Ovary (tissue), 9 donors: Measurements from ENCODE around the gene HOXD11. TPM values are rescaled to one million over a fixed set of nuclear protein-coding genes. Genes with fewer than 3 reads are reported as not detected.

Experiments
- DNase-seq, 5 donors: peaks; one replicate each; pipeline ENCODE4 v3.0.0-alpha.2; 2019 to 2020
- H3K27ac ChIP-seq, 2 donors: fragments of 200-600 bp; one replicate each; pipeline versions ENCODE4 v1.5.1 to v1.8.0; 2019 to 2022
- H3K27me3 ChIP-seq: fragments of 200-600 bp; one replicate; pipeline ENCODE4 v1.8.0; 2022
- H3K36me3 ChIP-seq: fragments of 200-600 bp; sonication (generic); one replicate; pipeline ENCODE4 v1.5.1; 2019
- H3K4me1 ChIP-seq: one replicate; pipeline ENCODE4 v1.8.1; 2013; ENCODE audit warnings: mild to moderate bottlenecking, moderate library complexity; ENCODE audit not compliant: insufficient read depth
- H3K4me3 ChIP-seq: fragments of 200-600 bp; sonication (generic); one replicate; pipeline ENCODE4 v1.5.1; 2017
- H3K9me3 ChIP-seq, 2 donors: fragments of 200-600 bp in 1 of 2; sonication (generic) in 1 of 2; one replicate each; pipeline versions ENCODE4 v1.5.1 to v1.8.1; 2013 to 2019; ENCODE audit warnings: mild to moderate bottlenecking in 1 of 2, moderate library complexity in 1 of 2
- EP300 ChIP-seq: sonication (generic); formaldehyde crosslinking; IDR thresholded peaks from one replicate; pipeline ENCODE4 v1.6.1; 2017; ENCODE audit warnings: antibody characterized with exemption
- POLR2A ChIP-seq: fragments of 450-650 bp; IDR thresholded peaks from one replicate; pipeline ENCODE4 v1.6.1; 2017; ENCODE audit warnings: antibody characterized with exemption, mild to moderate bottlenecking, moderate library complexity
- WGBS, 3 donors: extraction: QIAGEN DNeasy Blood & Tissue Kit in 1 of 3; methylation state at CpG; one replicate each; pipeline versions ENCODE4 v1.1.5 to v1.1.7; 2013 to 2017; 5-methylcytosine and 5-hydroxymethylcytosine counted together
- intact Hi-C, 4 donors: fragments of 100-400 bp; cut with DNase I; formaldehyde crosslinking; loops; one replicate each; pipeline versions ENCODE4 v1.11.0 to v1.15.1; 2022 to 2023
- polyA plus RNA-seq, 2 donors: library from polyadenylated mRNA; stranded (reverse); fragments of 200-250 nt in 1 of 2; fragments of 350-450 nt in 1 of 2; fragmentation: Illumina TruSeq in 1 of 2; extraction: RNeasy Lipid Tissue Mini Kit (QIAGEN cat#74804) in 1 of 2; gene quantifications; one replicate each; pipeline ENCODE4 v1.2.3, GENCODE V29; 2013 to 2014
- total RNA-seq, 7 donors: library from RNA; depleted of rRNA in 2 of 7; stranded (reverse); fragments of >200 nt in 2 of 7; fragmentation: NEBNext Ultra II Directional in 3 of 7; extraction: Animal tissue kit (Norgen Biotek cat#: 25700) in 3 of 7; gene quantifications; one replicate each; pipeline versions ENCODE4 v1.1.0 to v1.2.4, GENCODE V29; 2016 to 2023
- TF ChIP-seq, protein P1 (sequence below), 3 donors: fragments of 450-650 bp in 2 of 3; fragments of 200-600 bp in 1 of 3; IDR thresholded peaks; one replicate each; pipeline versions ENCODE4 v1.5.1 to v1.8.0; 2016 to 2022; ENCODE audit warnings: antibody characterized with exemption in 3 of 3, mild to moderate bottlenecking in 1 of 3
- donor health status: DM: no; HTN: no; CAD: no; lungs with moderate emphysema.
- donor health status: DM: no; HTN: no; CAD: no.
- donor health status: Bipolar disorder and iron deficiency.
- donor health status: DM: yes; HTN: yes; CAD: no.
- donor health status: DM: no; HTN: no; CAD: no.
- donor health status: DM: yes; HTN: yes; CAD: no.

HOXD11 gene
- total and polyA plus RNA-seq, 9 donors = 0.07 to 1.3 (median 0.61) TPM; not detected in 4

DNA sequence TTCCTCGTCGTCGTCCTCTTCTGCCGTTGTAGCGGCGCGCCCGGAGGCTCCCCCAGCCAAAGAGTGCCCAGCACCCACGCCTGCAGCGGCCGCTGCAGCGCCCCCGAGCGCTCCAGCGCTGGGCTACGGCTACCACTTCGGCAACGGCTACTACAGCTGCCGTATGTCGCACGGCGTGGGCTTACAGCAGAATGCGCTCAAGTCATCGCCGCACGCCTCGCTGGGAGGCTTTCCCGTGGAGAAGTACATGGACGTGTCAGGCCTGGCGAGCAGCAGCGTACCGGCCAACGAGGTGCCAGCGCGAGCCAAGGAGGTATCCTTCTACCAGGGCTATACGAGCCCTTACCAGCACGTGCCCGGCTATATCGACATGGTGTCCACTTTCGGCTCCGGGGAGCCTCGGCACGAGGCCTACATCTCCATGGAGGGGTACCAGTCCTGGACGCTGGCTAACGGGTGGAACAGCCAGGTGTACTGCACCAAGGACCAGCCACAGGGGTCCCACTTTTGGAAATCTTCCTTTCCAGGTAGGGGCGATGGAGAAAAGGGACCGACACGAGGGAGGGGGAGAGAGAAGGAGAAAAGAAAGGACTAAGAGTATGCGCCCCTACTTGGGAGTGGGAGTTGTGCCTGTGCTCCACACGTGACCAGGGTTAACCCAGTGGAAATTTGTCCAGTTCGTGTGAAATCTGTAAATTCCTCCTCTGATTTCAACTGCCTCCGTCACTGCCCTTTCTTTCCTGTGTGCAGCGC is 13.8 kb upstream of the HOXD11 start:
- intact Hi-C loops = loop anchor here in 1 of 4 donors (10.0 kb wide), 1 partner anchor 409 kb away; no protein-coding TSS in a partner anchor
- H3K9me3 ChIP-seq = no peaks in the 10 kb centered on the region
- H3K36me3 ChIP-seq = no peaks in the 10 kb centered on the region
- peaks cover 18% of the 10 kb centered on the region for H3K27me3 ChIP-seq
- no peak for DNase-seq
- WGBS, 3 donors = 4 to 6% (median 6%) methylated on average over 45 to 53 of the region's 53 CpGs
- TF ChIP-seq, protein P1, sequence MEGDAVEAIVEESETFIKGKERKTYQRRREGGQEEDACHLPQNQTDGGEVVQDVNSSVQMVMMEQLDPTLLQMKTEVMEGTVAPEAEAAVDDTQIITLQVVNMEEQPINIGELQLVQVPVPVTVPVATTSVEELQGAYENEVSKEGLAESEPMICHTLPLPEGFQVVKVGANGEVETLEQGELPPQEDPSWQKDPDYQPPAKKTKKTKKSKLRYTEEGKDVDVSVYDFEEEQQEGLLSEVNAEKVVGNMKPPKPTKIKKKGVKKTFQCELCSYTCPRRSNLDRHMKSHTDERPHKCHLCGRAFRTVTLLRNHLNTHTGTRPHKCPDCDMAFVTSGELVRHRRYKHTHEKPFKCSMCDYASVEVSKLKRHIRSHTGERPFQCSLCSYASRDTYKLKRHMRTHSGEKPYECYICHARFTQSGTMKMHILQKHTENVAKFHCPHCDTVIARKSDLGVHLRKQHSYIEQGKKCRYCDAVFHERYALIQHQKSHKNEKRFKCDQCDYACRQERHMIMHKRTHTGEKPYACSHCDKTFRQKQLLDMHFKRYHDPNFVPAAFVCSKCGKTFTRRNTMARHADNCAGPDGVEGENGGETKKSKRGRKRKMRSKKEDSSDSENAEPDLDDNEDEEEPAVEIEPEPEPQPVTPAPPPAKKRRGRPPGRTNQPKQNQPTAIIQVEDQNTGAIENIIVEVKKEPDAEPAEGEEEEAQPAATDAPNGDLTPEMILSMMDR (IDR thresholded peaks at IDR 0.05) = no peak
- no peak for TF ChIP-seq POLR2A
- no peak for TF ChIP-seq EP300
- peak overlapping the region; percentile 7 for H3K4me3 ChIP-seq
- H3K4me1 ChIP-seq = peaks cover 3% of the 10 kb centered on the region
- H3K27ac ChIP-seq = no peak overlapping the region

GRCh38 chr2:176093898-176094249 is 13.2 kb upstream of the HOXD11 start:
- Histone ChIP-seq H3K27ac (no peak overlapping the region), H3K27me3 (peaks cover 18% of the 10 kb centered on the region), H3K36me3 (no peaks in the 10 kb centered on the region), H3K4me1 (peaks cover 3% of the 10 kb centered on the region), H3K9me3 (no peaks in the 10 kb centered on the region), H3K4me3 (no peak overlapping the region)
- intact Hi-C loops = loop anchor here in 1 of 4 donors (10.0 kb wide), 1 partner anchor 409 kb away; no protein-coding TSS in a partner anchor
- TF ChIP-seq POLR2A = no peak
- TF ChIP-seq EP300 = no peak
- TF ChIP-seq, protein P1 (IDR thresholded peaks at IDR 0.05) = no peak
- DNase-seq = no peak
- 14 to 16% (median 15%) methylated on average over 8 of the region's 8 CpGs for WGBS, 3 donors

GRCh38 chr2:176094349-176094748 is 12.7 kb upstream of the HOXD11 start:
- Histone ChIP-seq H3K4me1 (peaks cover 3% of the 10 kb centered on the region), H3K27ac (no peak overlapping the region), H3K27me3 (peaks cover 18% of the 10 kb centered on the region), H3K9me3 (no peaks in the 10 kb centered on the region), H3K4me3 (no peak overlapping the region), H3K36me3 (no peaks in the 10 kb centered on the region)
- 8 to 10% (median 9%) methylated on average over 12 of the region's 12 CpGs for WGBS, 3 donors
- TF ChIP-seq, protein P1 (IDR thresholded peaks at IDR 0.05) = no peak
- TF ChIP-seq EP300 = no peak
- TF ChIP-seq POLR2A = no peak
- intact Hi-C loops = loop anchor here in 1 of 4 donors (10.0 kb wide), 1 partner anchor 410 kb away; no protein-coding TSS in a partner anchor
- DNase-seq = no peak

DNA sequence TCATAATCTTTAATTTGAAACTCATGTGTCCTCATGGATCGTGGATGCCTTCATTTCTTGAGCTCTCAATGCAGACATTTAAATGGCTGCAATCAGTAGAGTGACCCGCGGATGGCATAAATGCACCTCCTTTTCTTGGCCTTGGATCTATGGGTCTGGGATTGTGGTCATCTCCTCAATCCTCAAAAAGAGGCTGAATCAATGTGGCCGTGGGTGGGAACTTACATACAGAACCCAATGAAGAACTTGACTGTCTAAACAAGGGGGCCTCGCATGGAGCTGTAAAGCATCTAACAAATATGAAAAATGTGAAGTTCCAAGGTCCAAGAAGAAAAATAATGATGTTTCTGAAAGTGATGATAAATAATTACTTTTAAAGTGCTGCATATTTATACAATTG is 11.7 kb upstream of the HOXD11 start:
- H3K27ac ChIP-seq = no peak overlapping the region
- 20 to 24% (median 22%) methylated on average over 5 of the region's 5 CpGs for WGBS, 3 donors
- intact Hi-C loops = loop anchor here in 1 of 4 donors (10.0 kb wide), 1 partner anchor 411 kb away; no protein-coding TSS in a partner anchor
- H3K36me3 ChIP-seq = no peaks in the 10 kb centered on the region
- H3K4me3 ChIP-seq = no peak overlapping the region
- peaks cover 0 to 3% of the 10 kb centered on the region in 2 donors for H3K9me3 ChIP-seq
- H3K4me1 ChIP-seq = peaks cover 3% of the 10 kb centered on the region
- H3K27me3 ChIP-seq = peaks cover 25% of the 10 kb centered on the region
- no peak for DNase-seq
- TF ChIP-seq, protein P1 (IDR thresholded peaks at IDR 0.05) = no peak
- TF ChIP-seq POLR2A = no peak
- TF ChIP-seq EP300 = no peak
